Activated CD4-positive, CD25-positive, alpha-beta regulatory T cell treated with anti-CD3 and anti-CD28 coated beads, Interleukin-2, amount 50 U/mL, for 24 hours (primary cell): ENCODE results near the gene SLC6A9.

ENCODE experiments used
- ATAC-seq, 2 donors: fragments of 150-1000 bp; cut with Tn5 transposase; one replicate each; pipeline ENCODE4 v1.10.0; 2021; ENCODE audit warnings: mild to moderate bottlenecking in 1 of 2, moderate library complexity in 1 of 2

Gene SLC6A9

DNA sequence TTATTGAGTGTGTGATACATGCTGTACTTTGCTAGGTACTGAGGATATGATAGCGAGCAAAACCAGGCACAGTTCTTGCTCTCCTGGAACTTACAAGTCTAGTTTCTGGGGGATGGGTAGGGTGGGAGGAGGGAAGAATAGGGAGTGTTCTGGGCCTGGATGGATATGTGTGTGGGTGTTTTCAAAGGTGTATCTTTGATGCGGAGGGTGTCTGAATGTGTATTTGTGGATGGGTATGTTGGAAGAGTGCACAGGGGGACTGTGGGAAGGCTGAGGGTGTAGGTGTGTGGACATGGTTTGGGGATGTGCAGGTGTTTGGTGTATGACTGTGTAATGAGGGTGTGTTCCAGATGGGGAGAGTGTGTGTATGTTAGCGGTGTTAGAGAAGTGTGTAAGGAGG, 65.9 kb downstream of the SLC6A9 start:
- ATAC-seq = no peak

GRCh38 chr1:43963890-43964289, 67.4 kb downstream of the SLC6A9 start:
- ATAC-seq = no peak

DNA sequence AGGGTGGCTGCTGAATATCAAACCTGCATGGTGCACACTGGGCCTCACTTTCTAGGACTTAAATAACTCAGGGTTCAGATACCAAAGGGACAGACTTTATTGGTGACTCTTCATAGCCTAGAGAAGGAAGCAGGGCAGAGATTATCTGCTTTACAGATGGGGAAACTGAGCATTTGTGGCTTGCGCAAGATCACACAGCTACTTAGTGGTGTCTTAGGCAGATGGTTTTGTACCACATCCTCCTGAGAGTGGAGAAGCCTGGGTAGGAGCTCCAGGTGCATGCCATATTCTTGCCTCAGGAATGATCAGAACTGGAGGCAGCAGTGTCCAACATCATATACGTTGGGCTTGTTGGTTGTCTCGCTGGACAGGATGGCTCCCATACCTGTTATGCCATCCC, 68.3 kb downstream of the SLC6A9 start:
- ATAC-seq = no peak

GRCh38 chr1:43962324-43962723, 68.9 kb downstream of the SLC6A9 start:
- ATAC-seq = no peak

DNA sequence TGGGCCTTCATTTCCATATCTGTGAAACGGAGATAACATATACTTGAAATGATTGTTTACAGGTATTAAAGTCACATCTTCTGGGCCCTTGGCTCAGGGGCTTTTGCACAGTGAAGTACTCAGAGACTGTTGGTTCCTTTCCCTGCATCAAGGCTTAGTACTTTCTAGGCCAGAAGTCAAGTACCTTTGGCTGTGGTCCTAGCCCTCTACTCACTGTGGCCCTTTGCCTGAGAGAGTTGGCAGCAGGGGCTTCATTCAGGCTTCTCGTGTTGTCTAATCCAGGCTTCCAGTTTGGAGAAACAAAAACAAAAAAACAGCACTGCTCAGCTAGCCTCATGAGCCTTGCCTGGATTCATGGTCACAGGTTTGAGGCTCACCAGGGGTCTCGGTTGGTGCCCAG, 69.6 kb downstream of the SLC6A9 start:
- ATAC-seq = no peak

DNA sequence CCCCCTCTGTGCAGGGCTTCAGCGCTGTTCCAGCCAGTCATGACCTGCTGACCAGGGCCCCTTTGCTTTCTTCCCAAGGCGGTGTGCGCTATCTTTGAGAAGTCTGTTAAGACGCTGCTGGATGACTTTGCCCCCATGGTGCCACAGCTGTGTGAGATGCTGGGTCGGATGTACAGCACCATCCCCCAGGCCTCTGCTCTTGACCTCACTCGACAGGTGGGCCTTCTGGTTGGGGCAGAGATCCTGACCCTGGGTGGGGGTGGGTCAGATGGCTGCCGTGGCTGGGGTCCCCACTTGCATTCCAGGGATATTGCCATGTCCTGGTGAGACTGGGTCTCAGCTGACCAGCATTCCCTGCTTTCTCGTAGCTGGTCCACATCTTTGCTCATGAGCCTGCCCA, 70.5 kb downstream of the SLC6A9 start:
- ATAC-seq = no peak

- no peak for ATAC-seq
Measured at GRCh38 chr1:43958351-43959255, 72.7 kb downstream of the SLC6A9 start.

GRCh38 chr1:43957407-43958040, 73.7 kb downstream of the SLC6A9 start:
- ATAC-seq = no peak

DNA sequence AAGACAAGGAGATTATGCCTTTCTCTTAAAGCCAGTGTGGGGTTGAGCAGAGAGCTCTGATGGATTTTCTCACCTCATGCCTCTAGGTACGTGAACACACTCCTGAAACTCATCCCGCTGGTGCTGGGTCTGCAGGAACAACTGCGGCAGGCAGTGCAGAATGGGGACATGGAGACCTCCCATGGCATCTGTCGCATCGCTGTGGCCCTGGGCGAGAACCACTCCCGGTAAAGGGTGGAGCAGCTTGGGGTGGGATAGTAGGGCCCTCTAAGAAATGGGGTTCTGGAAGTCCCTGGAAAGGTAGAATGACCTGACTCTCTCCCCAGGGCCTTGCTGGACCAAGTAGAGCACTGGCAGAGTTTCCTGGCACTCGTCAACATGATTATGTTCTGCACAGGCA, 75.0 kb downstream of the SLC6A9 start:
- ATAC-seq = no peak

DNA sequence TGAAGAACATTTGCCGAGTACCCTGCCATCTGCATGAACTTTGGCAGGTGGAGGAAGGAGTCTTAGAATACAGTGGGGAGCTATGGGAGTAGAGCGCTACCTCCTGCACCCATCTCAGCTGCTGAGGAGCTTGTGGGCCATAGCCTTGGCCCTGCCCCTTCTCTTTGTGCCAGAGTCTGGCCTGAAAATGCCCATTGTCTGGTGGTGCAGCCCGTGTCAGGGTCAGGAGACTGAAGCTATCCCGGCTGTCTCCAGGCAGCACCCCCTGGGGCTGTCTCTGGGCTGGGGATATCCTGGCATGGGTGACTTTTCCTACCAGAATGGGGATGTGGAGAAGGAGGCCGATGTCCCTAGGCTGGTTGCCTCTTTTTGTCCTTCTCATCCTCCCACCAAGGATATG, 77.2 kb downstream of the SLC6A9 start:
- no peak for ATAC-seq

DNA sequence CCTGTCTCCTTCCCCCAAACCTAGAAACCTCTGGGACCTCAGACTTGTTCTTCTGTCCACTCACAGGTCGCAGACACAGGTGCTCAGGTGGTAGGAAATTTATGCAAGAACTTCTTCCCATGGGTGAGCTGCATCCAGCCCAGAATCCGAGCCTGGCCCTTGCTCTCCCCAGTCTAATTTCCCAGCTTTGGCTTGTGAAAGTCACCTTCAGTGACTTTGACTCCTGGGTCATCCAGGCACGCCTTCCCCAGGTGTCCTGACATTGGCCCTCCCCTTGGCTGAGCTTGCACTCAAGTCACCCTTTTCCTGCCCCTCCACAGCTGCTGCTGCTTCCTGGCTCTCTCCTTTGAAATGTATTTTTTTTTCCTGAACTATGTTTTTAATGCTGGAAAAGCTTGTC, 77.9 kb downstream of the SLC6A9 start:
- ATAC-seq = no peak

GRCh38 chr1:43952731-43953346, 78.4 kb downstream of the SLC6A9 start:
- ATAC-seq = no peak

DNA sequence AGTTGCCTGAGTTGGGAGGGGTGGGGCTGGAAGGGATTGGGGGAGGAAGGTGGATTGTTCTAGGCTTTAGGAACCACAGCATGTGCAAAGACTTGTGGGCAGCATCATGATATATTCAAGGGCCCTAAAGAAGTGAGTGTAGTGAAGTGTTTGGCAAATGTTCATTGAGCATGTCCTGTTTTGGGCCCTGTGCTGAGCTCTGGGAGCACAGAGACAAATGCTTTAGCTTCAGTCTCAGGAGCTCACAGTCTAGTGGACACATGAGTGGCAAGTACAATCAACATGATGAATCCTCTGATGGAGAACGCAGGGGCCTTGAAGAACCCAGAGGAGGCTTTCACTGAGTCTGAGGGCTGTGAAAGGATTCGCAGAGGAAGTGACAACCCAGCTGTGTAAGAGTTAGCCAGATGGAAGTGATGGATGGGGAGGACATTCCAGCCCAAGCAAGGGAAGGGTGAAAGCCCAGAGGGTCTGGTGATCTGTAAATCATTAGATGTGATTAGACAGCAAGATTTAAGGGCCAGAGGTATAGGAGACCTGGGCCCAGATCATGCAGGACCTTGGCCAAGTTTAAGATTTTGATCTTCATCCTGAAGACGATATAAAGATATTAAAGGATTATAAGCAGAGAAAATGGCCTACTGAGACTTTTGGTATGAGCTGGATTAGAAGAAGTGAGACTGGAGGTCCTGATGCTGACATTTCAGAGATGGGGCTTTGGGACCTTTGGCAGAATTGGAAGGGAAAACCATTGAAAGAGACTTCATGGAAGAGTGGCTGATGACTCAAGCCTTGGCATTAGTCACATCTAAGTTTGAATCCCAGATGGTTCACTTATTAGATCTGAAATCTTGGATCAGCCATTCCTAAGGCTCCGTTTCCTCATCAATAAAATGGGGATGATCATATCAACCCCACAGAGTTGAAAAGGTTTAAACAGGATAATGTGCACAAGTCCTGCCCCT, 80.0 kb downstream of the SLC6A9 start:
- no peak for ATAC-seq

DNA sequence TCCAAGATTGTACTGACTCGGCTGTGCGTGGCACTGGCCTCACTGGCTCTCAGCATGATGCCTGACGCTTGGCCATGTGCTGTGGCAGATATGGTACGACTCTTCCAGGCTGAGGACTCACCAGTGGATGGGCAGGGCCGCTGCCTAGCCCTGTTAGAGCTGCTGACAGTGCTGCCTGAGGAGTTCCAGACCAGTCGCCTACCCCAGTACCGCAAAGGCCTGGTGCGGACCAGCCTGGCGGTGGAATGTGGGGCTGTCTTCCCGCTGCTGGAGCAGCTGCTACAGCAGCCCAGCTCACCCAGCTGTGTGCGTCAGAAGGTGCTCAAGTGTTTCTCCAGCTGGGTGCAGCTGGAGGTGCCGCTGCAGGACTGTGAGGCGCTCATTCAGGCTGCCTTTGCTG, 81.6 kb downstream of the SLC6A9 start:
- no peak for ATAC-seq

GRCh38 chr1:43947874-43948437, 83.3 kb downstream of the SLC6A9 start:
- ATAC-seq = no peak

DNA sequence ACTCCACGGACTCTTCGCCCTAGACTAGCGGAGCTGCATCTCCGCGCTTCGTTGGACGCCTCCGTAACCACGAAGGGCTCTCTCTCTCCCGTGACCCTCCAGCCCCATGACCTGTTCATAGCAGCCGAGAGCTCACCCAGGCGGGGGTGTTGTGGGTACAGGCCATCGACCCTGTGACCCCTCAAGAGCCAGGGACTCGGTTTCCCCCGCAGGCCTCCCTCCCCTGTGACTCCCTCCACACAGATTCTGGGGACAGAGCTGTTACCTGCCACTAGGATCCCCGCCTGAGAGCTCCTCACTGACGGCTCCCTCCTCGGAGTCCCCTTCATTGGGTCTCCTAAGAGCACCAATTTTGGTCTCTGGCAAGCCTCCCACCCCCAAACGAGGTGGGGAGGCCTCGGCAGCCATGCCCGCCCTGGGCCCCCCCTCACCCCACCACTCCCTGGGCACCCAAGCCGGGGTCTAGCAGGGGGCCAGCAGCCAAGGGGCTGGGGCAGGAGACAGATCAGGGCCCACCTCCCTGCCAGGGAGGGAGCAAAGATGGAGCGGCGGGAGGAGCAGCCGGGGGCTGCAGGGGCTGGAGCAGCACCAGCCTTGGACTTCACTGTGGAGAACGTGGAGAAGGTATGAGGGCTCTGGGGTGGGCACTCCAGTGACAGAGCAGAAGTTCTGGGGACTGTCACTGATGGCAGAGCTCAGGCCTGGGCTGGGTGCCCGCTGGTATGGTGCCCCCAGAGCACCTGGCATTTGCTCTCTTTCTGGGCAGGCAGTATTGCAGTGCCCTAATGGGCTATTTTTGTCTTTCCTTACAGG, 84.0 kb downstream of the SLC6A9 start:
- ATAC-seq = no peak
